ENCODE measurements around the gene NR6A1.

The NR6A1 gene

GRCh38 chr9:124474151-124474550, 297.0 kb downstream of the NR6A1 start:
- FAIRE-seq (no peak), DNase-seq (ENCODE audit: insufficient read length, low spot score) (no peak)
- no peak for TF ChIP-seq CTCF (IDR thresholded peaks at IDR 0.05; ENCODE audit: insufficient read depth, missing control alignments)

GRCh38 chr9:124473310-124473709, 297.8 kb downstream of the NR6A1 start:
- no peak for DNase-seq (ENCODE audit: insufficient read length, low spot score)
- TF ChIP-seq CTCF (IDR thresholded peaks at IDR 0.05; ENCODE audit: insufficient read depth, missing control alignments): no peak
- no peak for FAIRE-seq

GRCh38 chr9:124472770-124473169, 298.3 kb downstream of the NR6A1 start:
- no peak for TF ChIP-seq CTCF (IDR thresholded peaks at IDR 0.05; ENCODE audit: insufficient read depth, missing control alignments)
- FAIRE-seq: no peak
- no peak for DNase-seq (ENCODE audit: insufficient read length, low spot score)

- DNase-seq (ENCODE audit: insufficient read length, low spot score) (no peak), FAIRE-seq (no peak)
- no peak for TF ChIP-seq CTCF (IDR thresholded peaks at IDR 0.05; ENCODE audit: insufficient read depth, missing control alignments)
Observed at GRCh38 chr9:124471761-124472160, 299.4 kb downstream of the NR6A1 start.

GRCh38 chr9:124470726-124471125, 300.4 kb downstream of the NR6A1 start:
- TF ChIP-seq CTCF (IDR thresholded peaks at IDR 0.05; ENCODE audit: insufficient read depth, missing control alignments): no peak
- FAIRE-seq (no peak), DNase-seq (ENCODE audit: insufficient read length, low spot score) (no peak)

- no peak for DNase-seq (ENCODE audit: insufficient read length, low spot score)
- FAIRE-seq: no peak
- TF ChIP-seq CTCF (IDR thresholded peaks at IDR 0.05; ENCODE audit: insufficient read depth, missing control alignments): no peak
Observed at GRCh38 chr9:124470306-124470705, 300.8 kb downstream of the NR6A1 start.

- no peak for TF ChIP-seq CTCF (IDR thresholded peaks at IDR 0.05; ENCODE audit: insufficient read depth, missing control alignments)
- no peak for FAIRE-seq
- DNase-seq (ENCODE audit: insufficient read length, low spot score): no peak
Observed at GRCh38 chr9:124469011-124469832, 301.9 kb downstream of the NR6A1 start.
